ENCODE results near the gene ZC2HC1C. TPM values are rescaled to one million over a fixed set of nuclear protein-coding genes. Genes with fewer than 3 reads are reported as not detected.

Gene ZC2HC1C, protein sequence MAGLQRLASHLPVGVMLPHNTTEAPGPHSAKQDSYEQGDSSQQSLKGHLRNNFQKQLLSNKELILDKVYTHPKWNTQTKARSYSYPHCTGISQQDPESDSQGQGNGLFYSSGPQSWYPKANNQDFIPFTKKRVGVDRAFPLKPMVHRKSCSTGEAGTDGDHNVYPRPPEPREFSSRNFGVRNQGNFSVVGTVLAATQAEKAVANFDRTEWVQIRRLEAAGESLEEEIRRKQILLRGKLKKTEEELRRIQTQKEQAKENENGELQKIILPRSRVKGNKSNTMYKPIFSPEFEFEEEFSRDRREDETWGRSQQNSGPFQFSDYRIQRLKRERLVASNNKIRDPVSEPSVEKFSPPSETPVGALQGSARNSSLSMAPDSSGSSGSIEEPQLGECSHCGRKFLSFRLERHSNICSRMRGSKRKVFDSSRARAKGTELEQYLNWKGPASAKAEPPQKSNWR
- 0.22 and 2.3 TPM in 2 replicates for total RNA-seq

GRCh38 chr14:75069121-75069810 lies at the start of gene ZC2HC1C:
Gene ZC2HC1C (plus strand): TSS chr14:75069641. CDS start chr14:75070574, 933 bp downstream.

GRCh38 chr14:75050852-75051555 lies 18.4 kb upstream of the ZC2HC1C start, which contains the start of gene MLH3:
Gene MLH3 (minus strand): TSS chr14:75051467. CDS start chr14:75049655, 1,812 bp downstream.

DNA sequence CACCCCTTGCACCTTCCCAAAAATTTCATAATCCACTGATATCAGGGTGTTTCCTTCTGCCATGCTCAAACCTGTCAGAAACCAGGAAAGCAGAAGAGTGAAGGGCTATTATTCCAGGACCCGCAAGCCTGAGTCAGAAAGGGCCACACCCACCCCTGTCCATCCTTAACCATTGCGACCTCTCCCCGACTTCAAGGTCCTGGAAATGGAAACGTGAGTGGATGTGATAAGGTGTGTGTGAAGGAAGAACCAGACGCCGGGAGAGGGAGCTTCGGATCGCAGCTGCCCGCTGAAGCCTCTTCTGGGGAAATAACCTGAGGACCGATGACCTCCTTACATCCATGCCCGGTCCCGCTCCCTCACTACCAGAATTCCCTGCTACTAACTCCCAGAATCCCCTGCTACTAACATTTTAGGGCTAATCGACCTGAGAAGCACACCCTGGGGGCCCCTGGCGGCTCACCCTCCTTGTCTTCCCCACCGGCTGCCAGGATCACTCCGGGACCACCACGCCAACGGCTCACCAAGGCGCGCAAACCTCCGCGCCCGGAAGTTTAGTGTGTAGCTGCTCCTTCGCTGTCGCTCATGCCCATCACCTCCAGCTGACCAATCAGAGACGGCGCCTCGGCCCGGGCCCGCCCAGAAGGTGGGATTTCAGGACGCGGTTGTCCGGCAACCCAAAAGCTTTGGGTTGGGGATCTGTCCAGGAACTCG lies 5.8 kb upstream of the ZC2HC1C start, which contains the start of gene ACYP1:
ACYP1 (minus strand) TSS at position 534 of the 714 bp plus-strand sequence; CDS start at position 63, 471 bp downstream.

DNA sequence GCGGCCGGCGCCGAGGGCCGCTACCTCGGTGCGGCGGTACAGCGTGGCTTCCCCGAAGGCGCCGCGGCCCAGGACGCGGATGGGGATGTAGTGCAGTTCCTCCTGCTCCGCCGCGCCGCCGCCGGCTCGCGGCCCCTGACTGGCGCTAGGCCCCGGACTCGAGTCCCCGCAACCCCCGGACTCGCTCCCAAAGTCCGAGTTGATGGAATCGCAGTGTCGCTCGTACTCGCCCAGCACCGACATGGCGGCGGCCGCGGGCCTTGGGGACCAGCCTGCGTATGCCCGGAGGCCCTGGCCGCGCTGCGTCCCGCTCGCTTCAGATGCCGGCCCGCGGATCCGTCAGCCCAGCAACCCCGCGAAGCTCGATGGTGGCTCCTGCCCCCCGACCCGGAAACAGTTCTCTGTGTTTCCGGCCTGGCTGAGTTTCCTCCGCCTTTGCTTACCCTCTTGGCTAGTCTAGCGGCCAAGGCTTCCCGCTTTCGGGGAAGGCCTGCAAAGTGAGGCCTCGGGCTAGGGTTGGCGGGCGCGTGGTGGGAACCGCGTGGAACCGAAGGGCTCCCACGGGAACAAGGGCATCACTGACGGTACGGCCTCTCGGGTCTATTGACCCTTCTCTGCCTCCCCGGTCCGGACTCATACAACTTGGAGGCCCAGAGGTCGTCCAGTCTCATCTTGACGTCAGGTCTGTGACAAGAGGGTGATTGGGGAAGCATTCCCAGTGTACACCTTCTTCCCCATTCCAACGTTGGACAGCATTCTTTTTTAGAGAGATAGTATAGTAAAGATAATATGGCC lies 57.4 kb downstream of the ZC2HC1C start, which contains the start of gene NEK9:
NEK9 (minus strand) TSS at position 370 of the 795 bp plus-strand sequence; CDS start at position 243, 127 bp downstream.

Small RNA genes lying within 50 kb of the gene (small RNA-seq; reads per million reads assigned to genes)
- gene HIF1AP1 (ENCODE audit: low replicate concordance): 0.20 reads per million
- gene RNU6-689P (ENCODE audit: low replicate concordance): not detected

Other genes with a start within 250 kb of the ZC2HC1C start
- gene PROX2, start 193.5 kb upstream of the ZC2HC1C start, total RNA-seq: not detected in 2 replicates
- gene DLST, start 187.7 kb upstream of the ZC2HC1C start, total RNA-seq: 88.0 and 99.2 TPM in 2 replicates
- gene RPS6KL1, start 146.4 kb upstream of the ZC2HC1C start, total RNA-seq: 1.4 and 2.2 TPM in 2 replicates
- 0.22 and 2.4 TPM in 2 replicates for gene PGF, start 114.0 kb upstream of the ZC2HC1C start, total RNA-seq
- gene EIF2B2, start 66.7 kb upstream of the ZC2HC1C start, total RNA-seq: 47.5 and 60.7 TPM in 2 replicates
- 17.5 and 27.2 TPM in 2 replicates for gene MLH3, start 18.2 kb upstream of the ZC2HC1C start, total RNA-seq
- 1.3 and 8.9 TPM in 2 replicates for gene ACYP1, start 5.6 kb upstream of the ZC2HC1C start, total RNA-seq
- 30.6 and 33.8 TPM in 2 replicates for gene NEK9, start 57.4 kb downstream of the ZC2HC1C start, total RNA-seq
- 263 and 440 TPM in 2 replicates for gene TMED10, start 107.0 kb downstream of the ZC2HC1C start, total RNA-seq
- gene FOS, start 209.2 kb downstream of the ZC2HC1C start, total RNA-seq: 18.9 and 25.4 TPM in 2 replicates